HepG2 (cell line): ENCODE data around the gene DCAF6. TPM values are rescaled to one million over a fixed set of nuclear protein-coding genes. Genes with fewer than 3 reads are reported as not detected.

Experiments
- FOXM1 ChIP-seq: sonication (generic); formaldehyde crosslinking; IDR thresholded peaks from 2 replicates; pipeline ENCODE4 v1.5.0; 2020; ENCODE audit warnings: missing genetic modification reagents
- KLF9 ChIP-seq: IDR thresholded peaks from 2 replicates; pipeline ENCODE4 v1.6.1; 2016; ENCODE audit warnings: low read depth
- ZNF644 ChIP-seq: IDR thresholded peaks from 2 replicates; pipeline ENCODE4 v1.6.1; 2016; ENCODE audit warnings: low read depth
- polyA plus RNA-seq, 8 experiments: library from polyadenylated mRNA; depleted of rRNA in 3 of 8; stranded (reverse) in 7 of 8; unstranded in 1 of 8; fragments of >200 nt; fragmentation: Illumina TruSeq in 4 of 8; extraction: Trizol in 4 of 8; gene quantifications; 2 replicates each; pipeline versions ENCODE4 v1.2.1 to v1.2.3, GENCODE V29; 2011 to 2016; ENCODE audit warnings: low read depth in 4 of 8, missing spikeins in 1 of 8, mixed read lengths in 1 of 8; ENCODE audit not compliant: insufficient read depth in 1 of 8
- total RNA-seq, 5 experiments: library from RNA; depleted of rRNA; stranded (reverse); fragments of >200 nt; fragmentation: Illumina TruSeq; extraction: Trizol; gene quantifications; 2 replicates each; pipeline ENCODE4 v1.2.3, GENCODE V29; 2016; ENCODE audit warnings: low read depth in 1 of 5
- TF ChIP-seq, protein P1 (sequence below): sonication (generic); formaldehyde crosslinking; IDR thresholded peaks from 2 replicates; pipeline ENCODE4 v1.9.0; 2021; ENCODE audit warnings: mild to moderate bottlenecking, missing genetic modification reagents
- TF ChIP-seq, protein P2 (sequence below): fragments of 450-650 bp; IDR thresholded peaks from 2 replicates; pipeline ENCODE4 v1.6.1; 2017; ENCODE audit warnings: mild to moderate bottlenecking

DCAF6 gene
- total and polyA plus RNA-seq, 2 of the 13 experiments (the other 11 are each of a cell fraction or from before 2014, with no cell fraction given), result 24.7 to 33.7 TPM

DNA sequence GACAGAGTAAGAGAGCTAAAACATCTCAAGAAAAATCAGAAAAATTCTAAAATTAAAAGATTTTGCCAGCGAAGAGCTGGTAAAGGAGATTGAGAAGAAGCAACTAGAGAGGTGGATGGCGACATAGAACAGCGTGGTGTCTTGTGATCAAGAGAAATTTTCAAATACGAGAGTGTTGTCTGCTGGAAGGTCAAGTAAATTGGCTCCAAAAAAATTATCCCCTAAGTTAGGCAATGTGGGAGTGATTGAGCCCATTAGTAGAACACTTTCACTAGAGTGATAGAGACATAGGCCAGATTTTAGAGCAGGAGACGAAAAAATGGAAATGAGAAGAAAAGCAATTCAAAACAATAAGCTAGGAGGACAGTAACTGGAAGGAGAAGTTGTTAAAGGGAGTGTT is 94.7 kb downstream of the DCAF6 start (continued):
- TF ChIP-seq, protein P1, sequence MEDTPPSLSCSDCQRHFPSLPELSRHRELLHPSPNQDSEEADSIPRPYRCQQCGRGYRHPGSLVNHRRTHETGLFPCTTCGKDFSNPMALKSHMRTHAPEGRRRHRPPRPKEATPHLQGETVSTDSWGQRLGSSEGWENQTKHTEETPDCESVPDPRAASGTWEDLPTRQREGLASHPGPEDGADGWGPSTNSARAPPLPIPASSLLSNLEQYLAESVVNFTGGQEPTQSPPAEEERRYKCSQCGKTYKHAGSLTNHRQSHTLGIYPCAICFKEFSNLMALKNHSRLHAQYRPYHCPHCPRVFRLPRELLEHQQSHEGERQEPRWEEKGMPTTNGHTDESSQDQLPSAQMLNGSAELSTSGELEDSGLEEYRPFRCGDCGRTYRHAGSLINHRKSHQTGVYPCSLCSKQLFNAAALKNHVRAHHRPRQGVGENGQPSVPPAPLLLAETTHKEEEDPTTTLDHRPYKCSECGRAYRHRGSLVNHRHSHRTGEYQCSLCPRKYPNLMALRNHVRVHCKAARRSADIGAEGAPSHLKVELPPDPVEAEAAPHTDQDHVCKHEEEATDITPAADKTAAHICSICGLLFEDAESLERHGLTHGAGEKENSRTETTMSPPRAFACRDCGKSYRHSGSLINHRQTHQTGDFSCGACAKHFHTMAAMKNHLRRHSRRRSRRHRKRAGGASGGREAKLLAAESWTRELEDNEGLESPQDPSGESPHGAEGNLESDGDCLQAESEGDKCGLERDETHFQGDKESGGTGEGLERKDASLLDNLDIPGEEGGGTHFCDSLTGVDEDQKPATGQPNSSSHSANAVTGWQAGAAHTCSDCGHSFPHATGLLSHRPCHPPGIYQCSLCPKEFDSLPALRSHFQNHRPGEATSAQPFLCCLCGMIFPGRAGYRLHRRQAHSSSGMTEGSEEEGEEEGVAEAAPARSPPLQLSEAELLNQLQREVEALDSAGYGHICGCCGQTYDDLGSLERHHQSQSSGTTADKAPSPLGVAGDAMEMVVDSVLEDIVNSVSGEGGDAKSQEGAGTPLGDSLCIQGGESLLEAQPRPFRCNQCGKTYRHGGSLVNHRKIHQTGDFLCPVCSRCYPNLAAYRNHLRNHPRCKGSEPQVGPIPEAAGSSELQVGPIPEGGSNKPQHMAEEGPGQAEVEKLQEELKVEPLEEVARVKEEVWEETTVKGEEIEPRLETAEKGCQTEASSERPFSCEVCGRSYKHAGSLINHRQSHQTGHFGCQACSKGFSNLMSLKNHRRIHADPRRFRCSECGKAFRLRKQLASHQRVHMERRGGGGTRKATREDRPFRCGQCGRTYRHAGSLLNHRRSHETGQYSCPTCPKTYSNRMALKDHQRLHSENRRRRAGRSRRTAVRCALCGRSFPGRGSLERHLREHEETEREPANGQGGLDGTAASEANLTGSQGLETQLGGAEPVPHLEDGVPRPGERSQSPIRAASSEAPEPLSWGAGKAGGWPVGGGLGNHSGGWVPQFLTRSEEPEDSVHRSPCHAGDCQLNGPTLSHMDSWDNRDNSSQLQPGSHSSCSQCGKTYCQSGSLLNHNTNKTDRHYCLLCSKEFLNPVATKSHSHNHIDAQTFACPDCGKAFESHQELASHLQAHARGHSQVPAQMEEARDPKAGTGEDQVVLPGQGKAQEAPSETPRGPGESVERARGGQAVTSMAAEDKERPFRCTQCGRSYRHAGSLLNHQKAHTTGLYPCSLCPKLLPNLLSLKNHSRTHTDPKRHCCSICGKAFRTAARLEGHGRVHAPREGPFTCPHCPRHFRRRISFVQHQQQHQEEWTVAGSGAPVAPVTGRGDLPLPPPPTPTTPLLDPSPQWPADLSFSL, result no peak
- TF ChIP-seq ZNF644 (CRISPR knock-in tag) (no peak), FOXM1 (CRISPR knock-in tag) (no peak), KLF9 (CRISPR knock-in tag) (no peak)
- TF ChIP-seq, protein P2, sequence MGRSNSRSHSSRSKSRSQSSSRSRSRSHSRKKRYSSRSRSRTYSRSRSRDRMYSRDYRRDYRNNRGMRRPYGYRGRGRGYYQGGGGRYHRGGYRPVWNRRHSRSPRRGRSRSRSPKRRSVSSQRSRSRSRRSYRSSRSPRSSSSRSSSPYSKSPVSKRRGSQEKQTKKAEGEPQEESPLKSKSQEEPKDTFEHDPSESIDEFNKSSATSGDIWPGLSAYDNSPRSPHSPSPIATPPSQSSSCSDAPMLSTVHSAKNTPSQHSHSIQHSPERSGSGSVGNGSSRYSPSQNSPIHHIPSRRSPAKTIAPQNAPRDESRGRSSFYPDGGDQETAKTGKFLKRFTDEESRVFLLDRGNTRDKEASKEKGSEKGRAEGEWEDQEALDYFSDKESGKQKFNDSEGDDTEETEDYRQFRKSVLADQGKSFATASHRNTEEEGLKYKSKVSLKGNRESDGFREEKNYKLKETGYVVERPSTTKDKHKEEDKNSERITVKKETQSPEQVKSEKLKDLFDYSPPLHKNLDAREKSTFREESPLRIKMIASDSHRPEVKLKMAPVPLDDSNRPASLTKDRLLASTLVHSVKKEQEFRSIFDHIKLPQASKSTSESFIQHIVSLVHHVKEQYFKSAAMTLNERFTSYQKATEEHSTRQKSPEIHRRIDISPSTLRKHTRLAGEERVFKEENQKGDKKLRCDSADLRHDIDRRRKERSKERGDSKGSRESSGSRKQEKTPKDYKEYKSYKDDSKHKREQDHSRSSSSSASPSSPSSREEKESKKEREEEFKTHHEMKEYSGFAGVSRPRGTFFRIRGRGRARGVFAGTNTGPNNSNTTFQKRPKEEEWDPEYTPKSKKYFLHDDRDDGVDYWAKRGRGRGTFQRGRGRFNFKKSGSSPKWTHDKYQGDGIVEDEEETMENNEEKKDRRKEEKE, result no peak
